GM21717 (cell line): ENCODE data around the gene CAMTA1.

ENCODE experiments used
- ATAC-seq: cut with Tn5 transposase; IDR thresholded peaks from one replicate; pipeline ENCODE4 v1.9.1; 2021; ENCODE audit warnings: mild to moderate bottlenecking, moderate library complexity; ENCODE audit not compliant: unreplicated experiment

Gene CAMTA1

GRCh38 chr1:7752512-7753417 lies 967.5 kb downstream of the CAMTA1 start:
- ATAC-seq: no peak

- ATAC-seq: no peak
Observed at GRCh38 chr1:7753641-7754040, 968.4 kb downstream of the CAMTA1 start.

- ATAC-seq: no peak
Observed at GRCh38 chr1:7754234-7754633, 969.0 kb downstream of the CAMTA1 start.

GRCh38 chr1:7755448-7755847 lies 970.2 kb downstream of the CAMTA1 start:
- no peak for ATAC-seq

GRCh38 chr1:7760245-7760644 lies 975.0 kb downstream of the CAMTA1 start:
- ATAC-seq: no peak

- ATAC-seq: no peak
Observed at GRCh38 chr1:7761103-7761502, 975.8 kb downstream of the CAMTA1 start.

GRCh38 chr1:7767176-7767575 lies 981.9 kb downstream of the CAMTA1 start:
- no peak for ATAC-seq

GRCh38 chr1:7768583-7768982 lies 983.3 kb downstream of the CAMTA1 start:
- ATAC-seq: no peak

GRCh38 chr1:7769673-7770412 lies 984.6 kb downstream of the CAMTA1 start:
- no peak for ATAC-seq

- ATAC-seq: no peak
Observed at GRCh38 chr1:7770669-7770996, 985.4 kb downstream of the CAMTA1 start.

GRCh38 chr1:7770997-7771822 lies 986.0 kb downstream of the CAMTA1 start, which contains the start of gene VAMP3:
Gene VAMP3, plus strand, starts transcription at chr1:7771296. Its CDS starts 88 bp downstream, at chr1:7771384.
- peak; percentile 70 for ATAC-seq

GRCh38 chr1:7771823-7772299 lies 986.6 kb downstream of the CAMTA1 start:
- ATAC-seq: no peak

- ATAC-seq: no peak
Observed at GRCh38 chr1:7777591-7777990, 992.3 kb downstream of the CAMTA1 start.

- ATAC-seq: no peak
Observed at GRCh38 chr1:7778133-7778628, 992.9 kb downstream of the CAMTA1 start.

- no peak for ATAC-seq
Observed at GRCh38 chr1:7780976-7781375, 995.7 kb downstream of the CAMTA1 start.

GRCh38 chr1:7781501-7781900 lies 996.2 kb downstream of the CAMTA1 start:
- ATAC-seq: no peak

GRCh38 chr1:7781923-7782495 lies 996.8 kb downstream of the CAMTA1 start:
- ATAC-seq: no peak

- no peak for ATAC-seq
Observed at GRCh38 chr1:7783178-7783711, 998.0 kb downstream of the CAMTA1 start.

GRCh38 chr1:7783826-7784491 lies 998.7 kb downstream of the CAMTA1 start, which contains the start of gene PER3:
Gene PER3, plus strand, starts transcription at chr1:7784291. Its CDS starts 587 bp downstream, at chr1:7784878.
- peak; percentile 88 for ATAC-seq
